Hematopoietic multipotent progenitor cell treated with erythropoietin and hydrocortisone succinate and interleukin-3 and kit ligand, for 17 days (in vitro differentiated cells): ENCODE measurements around the gene MAP3K2.
A peak's percentile ranks its signal among the peaks of the same experiment; 100 is the strongest.
"Not testable (repeated sequence)": the region's sequence is repeated elsewhere in the genome, so short reads cannot be mapped to it uniquely, and the experiment has no call there.

ENCODE experiments used
- DNase-seq: peaks from one replicate; pipeline ENCODE4 v3.0.0-alpha.2; 2015; ENCODE audit warnings: low spot score

The MAP3K2 gene

DNA sequence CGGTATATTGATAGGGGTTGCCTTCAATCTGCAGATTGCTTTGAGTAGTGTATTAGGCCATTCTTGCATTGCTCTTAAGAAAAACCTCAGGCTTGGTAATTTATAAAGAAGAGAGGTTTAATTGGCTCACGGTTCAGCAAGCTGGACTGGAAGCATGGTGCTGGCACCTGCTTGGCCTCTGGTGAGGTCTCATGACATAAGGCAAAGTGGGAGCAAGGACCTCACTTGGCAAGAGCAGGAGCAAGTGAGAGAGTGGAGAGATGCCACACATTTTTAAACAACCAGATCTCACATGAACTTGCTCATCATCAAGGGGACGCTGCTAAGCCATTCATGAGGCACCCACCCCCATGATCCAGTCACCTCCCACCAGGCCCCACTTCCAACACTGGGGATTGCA is 4.9 kb downstream of the MAP3K2 start:
- DNase-seq, result no peak

DNA sequence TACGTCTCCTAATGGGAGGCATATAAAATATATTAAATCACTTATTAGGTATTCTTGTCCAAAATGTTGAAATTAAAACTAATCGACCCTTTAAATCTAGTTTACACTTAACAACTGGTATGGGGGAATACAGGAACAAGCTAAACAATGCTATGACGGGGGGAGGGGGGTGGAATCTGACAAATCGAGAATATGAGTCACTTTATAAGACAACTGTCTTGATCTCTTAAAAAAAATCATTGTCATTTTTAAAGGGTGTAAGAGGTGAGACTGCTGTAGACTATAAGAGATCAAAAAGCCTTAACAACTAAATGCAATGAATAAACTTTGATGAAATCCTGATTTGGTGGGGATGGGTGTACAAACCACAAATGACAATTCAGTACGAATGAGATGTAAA is 6.0 kb downstream of the MAP3K2 start:
- DNase-seq, result no peak

- DNase-seq, result no peak
Measured at GRCh38 chr2:127379712-127380355, 7.9 kb downstream of the MAP3K2 start.

DNA sequence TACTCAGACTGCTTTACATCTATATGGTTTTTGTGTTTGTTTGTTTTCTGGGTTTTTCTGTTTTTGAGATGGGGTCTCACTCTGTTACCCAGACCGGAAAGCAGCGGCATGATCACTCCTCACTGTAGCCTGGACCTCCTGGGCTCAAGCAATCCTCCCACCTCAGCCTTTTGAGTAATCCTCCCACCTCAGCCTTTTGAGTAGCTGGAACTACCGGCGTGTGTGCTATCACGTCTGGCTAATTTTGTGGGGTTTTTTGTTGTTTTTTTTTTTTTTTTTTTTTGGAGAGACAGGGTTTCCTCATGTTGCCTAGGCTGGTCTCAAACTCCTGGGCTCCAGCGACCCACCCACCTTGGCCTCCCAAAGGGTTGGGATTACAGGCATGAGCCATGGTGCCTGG is 9.1 kb downstream of the MAP3K2 start:
- no peak for DNase-seq

- DNase-seq, result no peak
Measured at GRCh38 chr2:127377262-127377661, 10.5 kb downstream of the MAP3K2 start.

GRCh38 chr2:127376257-127376656 is 11.5 kb downstream of the MAP3K2 start:
- DNase-seq, result no peak

GRCh38 chr2:127373362-127374083 is 14.3 kb downstream of the MAP3K2 start:
- no peak for DNase-seq

DNA sequence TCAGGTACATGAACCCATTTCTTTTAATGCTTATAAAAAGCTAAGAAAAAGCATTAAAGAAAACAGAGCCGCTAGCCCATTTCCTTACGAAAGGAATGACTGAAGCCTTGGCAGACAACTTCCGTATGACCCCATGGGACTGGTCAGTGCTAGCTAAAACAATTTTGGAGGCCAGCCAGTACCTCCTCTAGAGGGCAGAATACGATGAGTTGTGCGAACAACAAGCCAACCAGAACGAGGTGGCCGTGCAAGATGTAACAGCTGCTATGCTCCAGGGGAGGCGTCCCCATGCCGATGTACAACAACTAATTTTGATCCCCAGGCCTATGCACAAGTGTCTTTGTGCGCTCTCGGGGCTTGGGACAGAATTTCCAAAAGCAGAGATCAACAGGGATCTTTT is 16.7 kb downstream of the MAP3K2 start:
- DNase-seq, result no peak

- DNase-seq, result no peak
Measured at GRCh38 chr2:127370010-127370409, 17.8 kb downstream of the MAP3K2 start.

DNA sequence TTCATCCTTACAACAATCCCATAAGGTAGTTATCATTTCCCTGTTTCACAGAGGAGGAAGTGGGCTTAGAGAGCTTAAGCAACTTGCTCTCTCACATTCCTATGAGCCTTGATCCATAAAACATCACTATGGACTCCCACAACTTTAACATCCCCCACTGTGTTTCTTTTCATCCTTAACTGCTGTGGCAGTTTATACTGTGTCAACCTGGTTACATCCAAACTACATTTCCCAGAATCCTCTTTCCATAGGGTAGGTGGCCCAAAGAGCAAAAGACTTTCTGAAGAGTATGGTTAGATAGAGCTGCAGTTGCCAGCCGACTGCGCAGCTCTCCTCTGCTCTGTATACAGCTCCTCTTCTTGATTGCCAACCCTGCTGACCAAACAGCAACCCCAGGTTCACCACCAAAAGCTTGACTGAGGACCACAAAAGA is 22.5 kb downstream of the MAP3K2 start:
- no peak for DNase-seq

DNA sequence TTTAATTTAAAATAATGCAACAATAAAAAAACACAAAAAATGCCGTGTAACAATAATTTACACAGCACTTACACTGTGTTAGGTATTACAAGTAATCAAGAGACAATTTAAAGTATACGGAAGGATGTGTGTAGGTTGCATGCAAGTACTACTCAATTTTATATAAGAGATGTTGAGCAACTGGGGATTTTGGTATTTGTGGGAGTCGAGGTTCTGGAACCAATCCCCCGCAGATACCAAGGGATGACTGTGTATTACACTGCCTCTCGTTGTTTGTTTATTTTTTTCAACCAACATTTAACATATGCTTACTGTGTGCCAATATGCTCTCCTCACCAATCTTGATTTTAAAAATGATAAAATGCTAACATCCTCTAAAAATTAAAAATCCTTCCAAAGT is 24.8 kb downstream of the MAP3K2 start:
- no peak for DNase-seq

DNA sequence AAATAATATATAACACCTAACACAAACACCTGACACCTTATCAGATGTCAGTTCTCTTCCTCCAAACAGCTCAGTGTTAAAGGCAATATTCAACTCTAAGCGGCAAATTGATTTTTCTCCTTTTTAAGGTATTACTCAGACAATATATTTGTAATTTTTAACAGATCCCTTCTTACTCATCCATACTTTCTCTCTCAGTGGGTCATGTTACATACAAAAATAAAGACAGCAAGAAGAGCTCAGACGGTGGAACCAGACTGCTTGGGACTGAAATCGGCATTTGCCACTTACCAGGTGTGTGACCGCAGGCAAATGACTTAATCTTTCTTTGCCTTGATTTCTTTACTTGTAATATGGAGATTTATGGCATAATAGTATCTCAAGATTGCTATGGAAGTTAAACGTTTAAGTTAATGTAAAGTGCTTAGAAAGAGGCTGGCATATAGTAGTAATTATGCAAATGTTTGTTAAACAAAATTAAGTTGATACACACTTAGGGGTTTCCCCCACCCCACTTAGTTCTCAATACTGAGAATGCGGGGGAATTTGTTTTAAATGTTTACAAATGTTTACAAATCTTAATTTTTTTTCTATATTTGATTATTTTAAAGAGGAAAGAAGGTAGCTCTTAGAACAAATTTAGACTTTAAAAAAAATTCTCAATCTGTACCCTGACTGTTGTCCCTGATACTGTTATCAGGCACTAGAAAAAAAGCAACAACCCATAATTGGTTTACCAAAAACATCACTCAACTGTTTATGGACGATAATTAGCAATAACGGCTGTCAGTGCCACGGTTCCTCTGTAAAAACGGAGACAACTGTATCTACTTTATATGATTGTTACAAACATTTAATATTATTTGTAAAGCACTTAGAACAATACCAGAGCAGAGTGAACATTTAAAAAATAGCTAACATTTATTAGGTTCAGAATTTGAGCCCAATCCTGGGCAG is 25.6 kb downstream of the MAP3K2 start:
- DNase-seq, result no peak

DNA sequence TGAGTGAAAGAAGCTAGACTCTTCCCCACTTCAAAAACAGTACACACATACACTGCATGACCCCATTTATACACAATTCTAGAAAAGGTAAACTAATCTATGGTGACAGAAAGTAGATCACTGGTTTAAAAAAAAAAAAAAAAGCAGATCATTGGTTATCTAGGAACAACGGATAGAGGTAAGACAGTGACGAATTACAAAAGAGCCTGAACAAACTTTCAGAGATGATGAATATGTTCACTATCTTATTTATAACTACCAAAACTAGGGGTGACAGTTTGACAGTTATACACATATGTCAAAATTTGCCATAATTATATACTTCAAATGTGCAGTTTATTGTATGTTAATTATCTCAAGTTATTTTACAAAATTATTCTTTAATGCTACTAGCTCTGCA is 27.5 kb downstream of the MAP3K2 start:
- DNase-seq, result no peak

DNA sequence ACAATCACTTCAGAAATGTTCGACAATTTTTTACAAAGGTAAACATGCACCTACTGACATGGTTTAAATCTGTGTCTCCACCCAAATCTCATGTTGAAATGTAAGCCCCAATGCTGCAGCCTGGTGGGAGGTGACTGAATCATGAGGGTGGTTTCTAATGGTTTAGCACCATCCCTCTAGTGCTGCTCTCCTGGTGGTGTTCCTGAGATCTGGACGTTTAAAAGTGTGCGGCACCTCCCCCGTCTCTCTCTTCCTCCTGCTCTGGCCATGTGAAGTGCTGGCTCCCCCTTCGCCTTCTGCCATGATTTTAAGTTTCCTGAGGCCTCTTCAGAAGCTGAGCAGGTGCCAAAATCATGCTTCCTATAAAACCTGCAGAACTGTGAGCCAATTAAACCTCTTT is 28.3 kb downstream of the MAP3K2 start:
- DNase-seq, result no peak

DNA sequence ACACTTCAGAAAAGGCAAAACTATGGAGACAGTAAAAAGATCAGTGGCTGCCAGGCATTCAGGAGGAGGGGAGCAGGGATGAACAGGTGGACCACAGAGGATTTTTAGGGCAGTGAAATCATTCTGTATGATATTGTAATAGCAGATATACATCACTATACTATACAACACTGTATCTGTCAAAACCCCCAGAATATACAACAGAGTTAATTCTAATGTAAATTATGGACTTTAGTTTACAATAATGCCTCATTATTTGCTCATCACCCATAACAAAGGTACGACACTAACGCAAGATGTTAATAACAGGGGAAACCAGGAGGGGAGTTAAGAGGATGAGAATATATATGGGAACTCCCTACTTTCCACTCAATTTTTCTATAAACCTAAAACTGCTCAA is 28.8 kb downstream of the MAP3K2 start:
- no peak for DNase-seq

DNA sequence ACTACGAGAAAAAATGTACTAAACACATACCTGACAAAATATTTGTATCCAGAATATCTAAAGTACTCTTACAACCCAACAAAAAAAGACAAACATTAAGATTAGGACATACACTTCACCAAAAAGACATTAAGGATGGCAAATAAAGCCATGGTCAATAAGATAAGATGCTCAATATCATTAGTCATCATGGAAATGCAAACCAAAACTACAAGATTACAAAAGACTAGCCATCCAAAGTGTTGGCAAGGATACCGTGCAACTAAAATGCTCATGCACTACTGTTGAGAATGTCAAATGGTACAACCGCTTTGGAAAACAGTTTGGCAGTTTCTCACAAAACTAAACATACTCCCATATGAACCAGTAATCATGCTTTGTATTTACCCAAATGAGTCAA is 29.7 kb downstream of the MAP3K2 start:
- no peak for DNase-seq

GRCh38 chr2:127357591-127357990 is 30.2 kb downstream of the MAP3K2 start:
- DNase-seq, result no peak

GRCh38 chr2:127356531-127356930 is 31.2 kb downstream of the MAP3K2 start:
- no peak for DNase-seq

DNA sequence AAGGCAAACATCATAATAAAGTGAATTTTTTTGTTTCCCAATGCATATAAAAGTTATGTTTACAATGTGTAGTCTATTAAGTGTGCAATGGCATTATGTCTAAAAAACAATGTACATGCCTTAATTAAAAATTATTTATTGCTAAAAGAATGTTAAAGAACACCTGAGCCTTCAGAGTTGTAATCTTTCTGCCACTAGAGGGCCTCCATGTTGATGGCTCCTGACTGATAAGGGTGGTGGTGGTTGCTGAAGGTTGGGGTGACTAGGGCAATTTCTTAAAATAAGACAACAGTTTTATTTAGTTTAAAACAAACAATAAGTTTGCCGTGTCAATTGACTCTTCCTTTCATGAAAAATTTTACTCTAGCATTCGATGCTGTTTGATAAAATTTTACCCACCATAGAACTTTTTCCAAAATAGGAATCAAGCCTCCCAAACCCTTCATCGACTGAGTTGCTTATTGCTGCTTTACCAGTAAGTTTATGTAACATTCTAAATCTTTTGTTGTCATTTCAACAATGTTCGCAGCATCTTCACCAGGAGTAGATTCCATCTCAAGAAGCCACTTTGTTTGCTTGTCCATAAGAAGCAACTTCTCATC is 32.3 kb downstream of the MAP3K2 start:
- DNase-seq, result peak; percentile 80

DNA sequence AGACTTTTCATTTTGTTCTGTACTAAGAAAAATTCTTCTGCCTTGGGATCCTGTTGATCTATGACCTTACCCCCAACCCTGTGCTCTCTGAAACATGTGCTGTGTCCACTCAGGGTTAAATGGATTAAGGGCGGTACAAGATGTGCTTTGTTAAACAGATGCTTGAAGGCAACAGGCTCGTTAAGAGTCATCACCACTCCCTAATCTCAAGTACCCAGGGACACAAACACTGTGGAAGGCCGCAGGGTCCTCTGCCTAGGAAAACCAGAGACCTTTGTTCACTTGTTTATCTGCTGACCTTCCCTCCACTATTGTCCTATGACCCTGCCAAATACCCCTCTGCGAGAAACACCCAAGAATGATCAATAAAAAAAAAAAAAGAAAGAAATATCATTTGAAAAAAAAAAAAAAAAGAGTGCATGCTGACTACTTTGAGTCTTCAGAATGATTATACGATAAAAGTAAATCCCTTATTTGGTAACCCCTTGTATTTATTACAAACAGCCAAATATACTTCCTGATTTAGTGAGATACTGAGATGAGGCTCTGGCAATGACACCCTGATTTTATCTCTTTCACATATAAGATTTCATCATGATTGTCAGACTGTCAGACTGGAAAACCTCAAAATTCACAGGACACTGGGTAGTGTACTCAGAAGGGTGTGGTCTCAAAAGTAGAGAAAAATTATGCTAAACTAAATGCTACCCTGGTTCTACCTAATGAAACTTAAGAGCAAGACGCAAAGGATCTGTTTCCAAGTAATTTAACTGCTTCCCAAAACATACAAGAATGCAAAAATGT is 33.7 kb downstream of the MAP3K2 start:
- not testable (repeated sequence) for DNase-seq

DNA sequence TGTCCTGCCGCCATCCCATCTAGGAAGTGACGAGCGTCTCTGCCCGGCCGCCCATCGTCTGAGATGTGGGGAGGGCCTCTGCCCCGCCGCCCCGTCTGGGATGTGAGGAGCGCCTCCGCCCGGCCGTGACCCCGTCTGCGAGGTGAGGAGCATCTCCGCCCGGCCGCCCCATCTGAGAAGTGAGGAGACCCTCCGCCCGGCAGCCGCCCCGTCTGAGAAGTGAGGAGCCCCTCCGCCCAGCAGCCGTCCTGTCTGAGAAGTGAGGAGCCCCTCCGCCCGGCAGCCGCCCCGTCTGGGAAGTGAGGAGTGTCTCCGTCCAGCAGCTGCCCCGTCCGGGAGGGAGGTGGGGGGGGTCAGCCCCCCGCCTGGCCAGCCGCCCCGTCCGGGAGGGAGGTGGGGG is 34.6 kb downstream of the MAP3K2 start:
- not testable (repeated sequence) for DNase-seq

DNA sequence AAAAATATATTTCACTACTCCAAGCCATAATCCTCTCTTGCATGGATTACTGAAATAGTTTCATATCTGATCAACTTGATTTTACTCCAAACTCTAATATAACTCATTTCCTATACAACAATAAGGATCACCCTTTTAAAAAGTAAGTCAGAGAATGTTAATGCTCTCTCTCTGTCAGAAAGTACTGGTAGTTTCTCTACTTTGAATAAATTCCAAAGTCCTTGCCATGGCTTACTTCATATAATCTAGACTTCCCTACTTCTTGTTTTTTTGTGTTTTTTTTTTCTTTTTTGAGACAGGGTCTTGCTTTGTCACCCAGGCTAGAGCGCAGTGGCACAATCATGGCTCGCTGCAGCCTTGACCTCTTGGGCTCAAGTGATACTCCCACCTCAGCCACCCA is 36.2 kb downstream of the MAP3K2 start:
- no peak for DNase-seq
